GM12875 (cell line): Measurements from ENCODE around the gene ZSWIM6.
"Not testable (repeated sequence)": the region's sequence is repeated elsewhere in the genome, so short reads cannot be mapped to it uniquely, and the experiment has no call there.

Source experiments
- H3K4me3 ChIP-seq: one replicate; pipeline ENCODE4 v1.5.1; 2011; ENCODE audit warnings: low read depth, low read length, control low read depth
- TF ChIP-seq, protein P1 (sequence below): IDR thresholded peaks from 2 replicates; pipeline ENCODE4 v1.5.1; 2011; ENCODE audit warnings: low read depth, mild to moderate bottlenecking, control low read depth, inconsistent platforms, low read length, moderate library complexity, borderline replicate concordance; ENCODE audit not compliant: insufficient read depth

ZSWIM6 gene

GRCh38 chr5:61416420-61416819 lies 84.4 kb downstream of the ZSWIM6 start:
- no peak overlapping the region for H3K4me3 ChIP-seq
- TF ChIP-seq, protein P1, sequence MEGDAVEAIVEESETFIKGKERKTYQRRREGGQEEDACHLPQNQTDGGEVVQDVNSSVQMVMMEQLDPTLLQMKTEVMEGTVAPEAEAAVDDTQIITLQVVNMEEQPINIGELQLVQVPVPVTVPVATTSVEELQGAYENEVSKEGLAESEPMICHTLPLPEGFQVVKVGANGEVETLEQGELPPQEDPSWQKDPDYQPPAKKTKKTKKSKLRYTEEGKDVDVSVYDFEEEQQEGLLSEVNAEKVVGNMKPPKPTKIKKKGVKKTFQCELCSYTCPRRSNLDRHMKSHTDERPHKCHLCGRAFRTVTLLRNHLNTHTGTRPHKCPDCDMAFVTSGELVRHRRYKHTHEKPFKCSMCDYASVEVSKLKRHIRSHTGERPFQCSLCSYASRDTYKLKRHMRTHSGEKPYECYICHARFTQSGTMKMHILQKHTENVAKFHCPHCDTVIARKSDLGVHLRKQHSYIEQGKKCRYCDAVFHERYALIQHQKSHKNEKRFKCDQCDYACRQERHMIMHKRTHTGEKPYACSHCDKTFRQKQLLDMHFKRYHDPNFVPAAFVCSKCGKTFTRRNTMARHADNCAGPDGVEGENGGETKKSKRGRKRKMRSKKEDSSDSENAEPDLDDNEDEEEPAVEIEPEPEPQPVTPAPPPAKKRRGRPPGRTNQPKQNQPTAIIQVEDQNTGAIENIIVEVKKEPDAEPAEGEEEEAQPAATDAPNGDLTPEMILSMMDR, result no peak

GRCh38 chr5:61417340-61417739 lies 85.3 kb downstream of the ZSWIM6 start:
- TF ChIP-seq, protein P1, result no peak
- H3K4me3 ChIP-seq, result no peak overlapping the region

- TF ChIP-seq, protein P1, result no peak
- no peak overlapping the region for H3K4me3 ChIP-seq
Measured at GRCh38 chr5:61417851-61418250, 85.8 kb downstream of the ZSWIM6 start.

DNA sequence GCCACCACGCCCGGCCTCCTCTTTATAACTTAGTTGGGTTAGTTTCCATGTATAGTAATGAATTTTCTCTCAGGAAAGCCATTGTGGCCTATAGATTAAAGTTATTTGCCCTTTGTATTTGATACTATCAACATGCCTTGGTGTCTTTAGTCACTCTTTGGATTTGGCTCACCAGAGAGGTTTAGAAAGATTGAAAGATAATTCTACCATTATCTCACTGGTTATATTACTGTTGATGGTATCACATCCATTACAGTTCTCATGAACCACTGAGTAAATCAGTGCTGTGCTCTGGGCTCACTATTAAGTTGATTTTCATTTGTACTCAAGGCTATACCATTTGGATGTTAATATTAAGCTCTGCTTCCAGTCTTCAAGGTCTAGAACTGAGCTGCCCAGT lies 87.0 kb downstream of the ZSWIM6 start:
- no peak overlapping the region for H3K4me3 ChIP-seq
- TF ChIP-seq, protein P1, result no peak

GRCh38 chr5:61420016-61420415 lies 88.0 kb downstream of the ZSWIM6 start:
- TF ChIP-seq, protein P1, result no peak
- H3K4me3 ChIP-seq, result no peak overlapping the region

GRCh38 chr5:61421262-61421661 lies 89.2 kb downstream of the ZSWIM6 start:
- not testable (repeated sequence) for H3K4me3 ChIP-seq

- H3K4me3 ChIP-seq, result no peak overlapping the region
Measured at GRCh38 chr5:61423487-61424145, 91.6 kb downstream of the ZSWIM6 start.

More at GRCh38 chr5:61423487-61424145, 91.6 kb downstream of the ZSWIM6 start:
- TF ChIP-seq, protein P1, result no peak
